HG02642 (cell line): Measurements from ENCODE around the gene GBP2.

Source experiments
- ATAC-seq: cut with Tn5 transposase; IDR thresholded peaks from one replicate; pipeline ENCODE4 v1.9.1; 2021; ENCODE audit warnings: mild to moderate bottlenecking; ENCODE audit not compliant: unreplicated experiment, poor library complexity

Gene GBP2

GRCh38 chr1:89125913-89126580, at the start of gene GBP2:
Gene GBP2, minus strand, starts transcription at chr1:89126114. Its CDS starts 4,148 bp downstream, at chr1:89121966.
- peak; percentile 79 for ATAC-seq

- ATAC-seq, result no peak
Measured at GRCh38 chr1:89174491-89174890, 48.6 kb upstream of the GBP2 start.

- ATAC-seq, result no peak
Measured at GRCh38 chr1:89172468-89173143, 46.7 kb upstream of the GBP2 start.

GRCh38 chr1:89171067-89171438, 45.1 kb upstream of the GBP2 start:
- ATAC-seq, result no peak

- no peak for ATAC-seq
Measured at GRCh38 chr1:89170170-89171066, 44.5 kb upstream of the GBP2 start.

GRCh38 chr1:89169166-89169565, 43.3 kb upstream of the GBP2 start:
- ATAC-seq, result no peak

GRCh38 chr1:89167590-89168230, 41.8 kb upstream of the GBP2 start:
- no peak for ATAC-seq

- no peak for ATAC-seq
Measured at GRCh38 chr1:89166705-89167104, 40.8 kb upstream of the GBP2 start.

- no peak for ATAC-seq
Measured at GRCh38 chr1:89165811-89166210, 39.9 kb upstream of the GBP2 start.

- ATAC-seq, result no peak
Measured at GRCh38 chr1:89151047-89151446, 25.1 kb upstream of the GBP2 start.

GRCh38 chr1:89149976-89150375, 24.1 kb upstream of the GBP2 start:
- no peak for ATAC-seq

GRCh38 chr1:89149229-89149628, 23.3 kb upstream of the GBP2 start:
- ATAC-seq, result no peak

- ATAC-seq, result no peak
Measured at GRCh38 chr1:89147678-89148658, 22.1 kb upstream of the GBP2 start.

- no peak for ATAC-seq
Measured at GRCh38 chr1:89146721-89147120, 20.8 kb upstream of the GBP2 start.

- ATAC-seq, result no peak
Measured at GRCh38 chr1:89143484-89143883, 17.6 kb upstream of the GBP2 start.

GRCh38 chr1:89142160-89142559, 16.2 kb upstream of the GBP2 start:
- ATAC-seq, result no peak

GRCh38 chr1:89133747-89134146, 7.8 kb upstream of the GBP2 start:
- ATAC-seq, result no peak

- no peak for ATAC-seq
Measured at GRCh38 chr1:89130716-89131115, 4.8 kb upstream of the GBP2 start.

- ATAC-seq, result no peak
Measured at GRCh38 chr1:89129911-89130310, 4.0 kb upstream of the GBP2 start.
